Measurements from ENCODE around the gene PEX1. TPM values are rescaled to one million over a fixed set of nuclear protein-coding genes. Genes with fewer than 3 reads are reported as not detected.

PEX1 gene
- total and polyA plus RNA-seq, 5 donors from 2014 or later: 7.9 to 23.0 (median 10.1) TPM

DNA sequence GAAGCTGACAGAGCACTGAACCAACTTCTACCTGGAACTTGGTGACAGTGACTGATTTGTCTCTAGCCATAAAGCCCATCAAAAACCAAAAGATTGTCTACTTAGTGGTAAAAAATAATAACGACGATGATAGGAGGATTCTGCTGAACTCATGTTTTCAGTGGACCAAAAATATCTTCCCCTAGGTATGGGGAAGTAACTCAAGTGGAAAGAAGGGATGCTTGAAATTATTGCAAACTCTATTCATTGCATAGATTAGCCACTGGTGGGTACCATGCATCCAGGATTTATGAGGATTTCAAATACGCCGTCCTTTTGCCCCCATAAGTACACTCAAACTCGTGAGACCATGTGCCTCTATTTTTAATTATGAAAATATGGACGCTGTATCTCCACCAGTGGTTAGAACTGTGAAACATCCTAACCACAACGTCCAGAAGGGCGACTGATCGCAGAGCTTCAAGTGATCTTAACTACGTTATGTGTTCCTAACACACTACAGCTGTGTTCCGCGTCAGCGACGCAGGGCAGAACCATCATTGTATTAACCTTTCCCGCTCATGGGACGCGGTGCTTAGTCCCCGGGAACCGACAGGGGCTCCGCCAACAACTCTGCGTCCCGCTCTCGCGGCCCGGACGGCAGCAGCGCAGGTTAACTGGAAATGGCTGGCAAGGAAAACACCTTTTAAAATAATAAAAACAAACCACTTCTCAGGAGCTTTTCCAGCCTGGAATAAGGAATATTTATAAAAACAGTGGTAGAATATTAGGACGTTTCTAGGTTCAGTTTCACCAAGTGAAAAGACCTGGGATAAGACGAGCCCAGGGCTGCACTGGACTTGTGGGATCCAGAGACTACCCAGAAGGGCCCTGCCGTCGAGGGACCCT lies 776 bp downstream of the PEX1 start:
- DNase-seq: peak; percentile 38 to 71 (median 42)
- peak overlapping the region; percentile 91 for H3K27ac ChIP-seq (ENCODE audit: insufficient read depth, low read length, poor library complexity, severe bottlenecking)
- H3K9me3 ChIP-seq (ENCODE audit: control insufficient read depth in 2 of 2, low read length in 2 of 2): no peaks in the 10 kb centered on the region
- ATAC-seq (ENCODE audit: low read depth in 2 of 2): no peak
- peaks cover 16% of the 10 kb centered on the region for H3K36me3 Mint-ChIP-seq
- peaks cover 15% of the 10 kb centered on the region for H3K4me1 ChIP-seq (ENCODE audit: control insufficient read depth, insufficient read depth, low read length, poor library complexity, severe bottlenecking)
- H3K9me3 Mint-ChIP-seq: no peaks in the 10 kb centered on the region
- H3K27me3 Mint-ChIP-seq: no peaks in the 10 kb centered on the region
- no peaks in the 10 kb centered on the region for H3K27me3 ChIP-seq (ENCODE audit: control insufficient read depth, insufficient read depth, low read length)
- H3K27ac Mint-ChIP-seq: peak overlapping the region; percentile 63 to 98 (median 97)
- H3K4me3 Mint-ChIP-seq: peak overlapping the region; percentile 89 to 98 (median 90)
- peaks cover 5 to 60% (median 31%) of the 10 kb centered on the region in 4 donors for H3K4me1 Mint-ChIP-seq
- H3K4me3 ChIP-seq (ENCODE audit: low read depth, low read length): peak overlapping the region; percentile 83
- H3K36me3 ChIP-seq (ENCODE audit: control insufficient read depth, insufficient read depth, low read length): peaks cover 20% of the 10 kb centered on the region

DNA sequence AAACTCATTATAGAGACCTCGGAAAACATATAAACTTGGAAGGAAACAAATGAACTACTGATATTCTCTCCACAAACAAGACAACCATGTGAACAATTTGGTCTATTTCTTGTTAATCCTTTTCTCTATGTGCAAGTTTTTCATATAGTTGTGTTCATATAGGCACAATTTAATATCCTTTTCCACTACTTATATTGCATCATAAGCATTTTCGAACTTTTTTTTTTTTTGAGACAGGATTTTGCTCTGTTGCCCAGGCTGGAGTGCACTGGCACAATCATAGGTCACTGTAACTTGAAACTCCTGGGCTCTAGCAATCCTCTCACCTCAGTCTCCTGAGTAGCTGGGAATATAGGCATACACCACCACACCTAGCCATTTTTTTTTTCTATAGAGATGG lies 5.2 kb downstream of the PEX1 start:
- no peaks in the 10 kb centered on the region for H3K27me3 ChIP-seq (ENCODE audit: control insufficient read depth, insufficient read depth, low read length)
- H3K9me3 Mint-ChIP-seq: no peaks in the 10 kb centered on the region
- peaks cover 3% of the 10 kb centered on the region for H3K36me3 Mint-ChIP-seq
- H3K4me3 ChIP-seq (ENCODE audit: low read depth, low read length): no peak overlapping the region
- ATAC-seq (ENCODE audit: low read depth in 2 of 2) (no peak), DNase-seq (no peak)
- H3K4me1 ChIP-seq (ENCODE audit: control insufficient read depth, insufficient read depth, low read length, poor library complexity, severe bottlenecking): peaks cover 12% of the 10 kb centered on the region
- H3K27ac Mint-ChIP-seq: no peak overlapping the region
- no peak overlapping the region for H3K27ac ChIP-seq (ENCODE audit: insufficient read depth, low read length, poor library complexity, severe bottlenecking)
- H3K4me1 Mint-ChIP-seq: peaks cover 5 to 31% (median 20%) of the 10 kb centered on the region in 4 donors
- H3K36me3 ChIP-seq (ENCODE audit: control insufficient read depth, insufficient read depth, low read length): peaks cover 6% of the 10 kb centered on the region
- H3K9me3 ChIP-seq (ENCODE audit: control insufficient read depth in 2 of 2, low read length in 2 of 2): no peaks in the 10 kb centered on the region
- no peaks in the 10 kb centered on the region for H3K27me3 Mint-ChIP-seq
- no peak overlapping the region for H3K4me3 Mint-ChIP-seq

DNA sequence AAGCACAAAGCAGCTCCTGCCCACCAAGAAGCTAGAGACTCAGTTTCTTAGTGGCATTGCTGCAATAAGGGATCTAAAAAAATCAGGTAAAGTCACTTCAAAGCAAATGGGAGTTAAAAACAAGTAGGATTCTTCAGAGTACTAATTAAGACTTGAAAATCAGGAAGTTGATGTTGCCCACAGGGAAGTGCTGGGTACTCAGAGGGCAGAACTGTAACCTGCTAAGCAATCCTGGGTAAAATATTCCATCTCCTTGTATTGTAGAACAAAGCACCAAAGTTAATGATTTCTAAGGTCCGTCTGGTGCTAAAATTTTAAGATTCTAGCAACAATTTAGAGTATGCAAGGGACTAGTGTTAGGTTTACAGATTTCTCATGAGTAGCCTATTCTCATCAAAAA lies 8.3 kb downstream of the PEX1 start:
- DNase-seq: no peak

DNA sequence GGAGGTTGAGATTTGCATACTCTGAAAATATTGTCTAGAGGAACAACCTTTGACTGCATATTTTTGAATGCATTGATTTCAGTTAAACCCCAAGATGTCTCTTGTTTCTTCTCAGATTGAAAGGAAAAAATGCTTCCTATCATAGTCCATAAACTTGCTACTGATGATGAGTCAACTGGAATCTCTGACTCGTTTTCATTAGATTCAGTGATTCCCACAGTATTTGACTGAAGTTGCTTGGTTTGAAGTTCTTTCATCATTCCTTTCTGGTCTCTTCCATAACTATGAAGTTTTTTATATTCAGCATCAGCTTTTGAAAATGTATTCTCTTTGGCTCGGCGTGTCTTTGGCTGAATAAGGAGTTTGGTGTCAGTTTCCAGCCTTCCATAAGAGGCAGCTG lies 10.7 kb downstream of the PEX1 start:
- no peaks in the 10 kb centered on the region for H3K27me3 Mint-ChIP-seq
- no peak for ATAC-seq (ENCODE audit: low read depth in 2 of 2)
- no peak for DNase-seq
- Histone ChIP-seq H3K9me3 (ENCODE audit: control insufficient read depth in 2 of 2, low read length in 2 of 2) (no peaks in the 10 kb centered on the region), H3K36me3 (ENCODE audit: control insufficient read depth, insufficient read depth, low read length) (peaks cover 26% of the 10 kb centered on the region), H3K27me3 (ENCODE audit: control insufficient read depth, insufficient read depth, low read length) (no peaks in the 10 kb centered on the region), H3K4me3 (ENCODE audit: low read depth, low read length) (no peak overlapping the region), H3K27ac (ENCODE audit: insufficient read depth, low read length, poor library complexity, severe bottlenecking) (no peak overlapping the region), H3K4me1 (ENCODE audit: control insufficient read depth, insufficient read depth, low read length, poor library complexity, severe bottlenecking) (no peaks in the 10 kb centered on the region)
- no peak overlapping the region for H3K4me3 Mint-ChIP-seq
- H3K36me3 Mint-ChIP-seq: peaks cover 21% of the 10 kb centered on the region
- peaks cover 0 to 10% (median 3%) of the 10 kb centered on the region in 4 donors for H3K4me1 Mint-ChIP-seq
- peaks cover 0 to 2% (median 0%) of the 10 kb centered on the region in 7 donors for H3K9me3 Mint-ChIP-seq
- no peak overlapping the region for H3K27ac Mint-ChIP-seq

More for the DNA sequence above, 8.3 kb downstream of the PEX1 start:
- H3K27me3 Mint-ChIP-seq: no peaks in the 10 kb centered on the region
- H3K9me3 Mint-ChIP-seq: no peaks in the 10 kb centered on the region
- no peak overlapping the region for H3K27ac ChIP-seq (ENCODE audit: insufficient read depth, low read length, poor library complexity, severe bottlenecking)
- H3K36me3 ChIP-seq (ENCODE audit: control insufficient read depth, insufficient read depth, low read length): peaks cover 21% of the 10 kb centered on the region
- H3K4me1 ChIP-seq (ENCODE audit: control insufficient read depth, insufficient read depth, low read length, poor library complexity, severe bottlenecking): no peaks in the 10 kb centered on the region
- H3K27me3 ChIP-seq (ENCODE audit: control insufficient read depth, insufficient read depth, low read length): no peaks in the 10 kb centered on the region
- H3K36me3 Mint-ChIP-seq: peaks cover 12% of the 10 kb centered on the region
- H3K27ac Mint-ChIP-seq: no peak overlapping the region
- ATAC-seq (ENCODE audit: low read depth in 2 of 2): no peak
- no peaks in the 10 kb centered on the region for H3K9me3 ChIP-seq (ENCODE audit: control insufficient read depth in 2 of 2, low read length in 2 of 2)
- peaks cover 0 to 14% (median 7%) of the 10 kb centered on the region in 4 donors for H3K4me1 Mint-ChIP-seq
- no peak overlapping the region for H3K4me3 Mint-ChIP-seq
- H3K4me3 ChIP-seq (ENCODE audit: low read depth, low read length): no peak overlapping the region

DNA sequence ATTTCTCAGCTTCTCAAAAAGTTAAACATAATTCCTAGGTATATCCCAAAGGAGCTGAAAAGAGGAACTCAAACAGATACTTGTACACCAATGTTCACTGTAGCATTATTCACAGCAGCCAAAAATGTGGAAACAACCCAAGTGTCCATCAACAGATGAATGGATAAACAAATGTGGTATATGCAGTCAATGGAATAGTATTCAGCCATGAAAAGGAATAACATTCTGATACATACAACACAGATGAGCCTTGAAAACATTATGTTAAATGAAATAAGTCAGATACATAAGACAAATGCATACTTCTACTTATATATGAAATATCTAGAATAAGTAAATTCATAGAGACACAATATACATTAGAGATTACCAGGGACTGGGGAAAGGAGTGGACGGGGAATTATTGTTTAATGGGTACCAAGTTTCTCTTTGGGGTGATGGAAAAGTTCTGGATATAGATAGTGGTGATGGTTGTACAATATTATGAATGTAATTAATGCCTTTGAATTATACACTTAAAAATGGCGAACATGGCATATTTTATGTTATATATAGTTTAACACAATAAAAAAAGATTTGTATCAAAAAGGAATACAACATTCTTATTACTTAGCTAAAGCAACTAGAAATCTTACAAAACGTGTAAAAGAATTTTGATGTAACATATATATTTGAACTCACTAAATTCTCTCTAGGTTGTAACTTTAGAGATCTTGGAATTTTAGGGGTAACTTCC lies 15.0 kb downstream of the PEX1 start:
- no peak overlapping the region for H3K27ac Mint-ChIP-seq
- H3K4me3 Mint-ChIP-seq: no peak overlapping the region
- Histone ChIP-seq H3K4me1 (ENCODE audit: control insufficient read depth, insufficient read depth, low read length, poor library complexity, severe bottlenecking) (no peaks in the 10 kb centered on the region), H3K27ac (ENCODE audit: insufficient read depth, low read length, poor library complexity, severe bottlenecking) (no peak overlapping the region), H3K9me3 (ENCODE audit: control insufficient read depth in 2 of 2, low read length in 2 of 2) (no peaks in the 10 kb centered on the region), H3K4me3 (ENCODE audit: low read depth, low read length) (no peak overlapping the region), H3K27me3 (ENCODE audit: control insufficient read depth, insufficient read depth, low read length) (no peaks in the 10 kb centered on the region), H3K36me3 (ENCODE audit: control insufficient read depth, insufficient read depth, low read length) (peaks cover 33% of the 10 kb centered on the region)
- no peaks in the 10 kb centered on the region for H3K27me3 Mint-ChIP-seq
- peaks cover 0 to 2% (median 0%) of the 10 kb centered on the region in 7 donors for H3K9me3 Mint-ChIP-seq
- H3K36me3 Mint-ChIP-seq: peaks cover 27% of the 10 kb centered on the region
- DNase-seq (no peak), ATAC-seq (ENCODE audit: low read depth in 2 of 2) (no peak)
- peaks cover 0 to 4% (median 0%) of the 10 kb centered on the region in 4 donors for H3K4me1 Mint-ChIP-seq

DNA sequence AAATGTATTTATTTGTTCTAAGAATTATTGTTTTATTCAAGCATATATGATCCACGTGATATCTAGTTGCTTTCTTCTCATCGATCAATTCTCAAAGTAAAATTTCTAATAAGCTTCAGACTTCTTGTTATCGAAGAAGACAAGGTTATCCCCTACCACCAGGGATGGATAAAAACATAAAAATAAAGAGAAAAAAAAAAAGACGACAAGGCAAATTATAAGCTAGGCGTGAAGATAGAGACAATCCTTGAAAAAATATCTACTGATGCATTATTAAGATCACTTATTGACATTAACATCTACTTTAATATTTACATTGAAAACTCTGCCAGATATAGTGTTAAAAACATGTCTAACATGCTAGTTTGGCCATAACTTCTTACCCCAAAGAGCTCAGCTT lies 19.4 kb downstream of the PEX1 start:
- peaks cover 34% of the 10 kb centered on the region for H3K36me3 ChIP-seq (ENCODE audit: control insufficient read depth, insufficient read depth, low read length)

DNA sequence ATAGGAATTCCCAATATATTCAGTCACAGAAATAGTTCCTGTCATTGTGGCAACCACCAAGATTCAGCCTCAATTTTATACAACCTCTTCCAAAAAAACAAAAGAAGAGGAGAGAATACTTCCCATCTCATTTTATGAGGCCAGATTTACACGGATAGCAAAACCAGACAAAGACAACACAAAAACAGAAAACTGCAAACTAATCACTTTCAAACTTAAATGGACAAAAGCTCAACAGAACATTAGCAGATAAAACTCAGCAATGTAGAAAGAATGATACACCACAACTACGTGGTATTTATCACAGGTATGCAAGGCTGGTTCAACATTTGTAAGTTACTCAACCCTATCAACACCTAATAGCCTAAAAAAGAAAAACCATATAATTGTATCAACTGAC lies 22.0 kb downstream of the PEX1 start:
- Histone ChIP-seq H3K9me3 (ENCODE audit: control insufficient read depth in 2 of 2, low read length in 2 of 2) (no peaks in the 10 kb centered on the region), H3K4me1 (ENCODE audit: control insufficient read depth, insufficient read depth, low read length, poor library complexity, severe bottlenecking) (no peaks in the 10 kb centered on the region), H3K27me3 (ENCODE audit: control insufficient read depth, insufficient read depth, low read length) (no peaks in the 10 kb centered on the region), H3K4me3 (ENCODE audit: low read depth, low read length) (no peak overlapping the region), H3K36me3 (ENCODE audit: control insufficient read depth, insufficient read depth, low read length) (peaks cover 39% of the 10 kb centered on the region), H3K27ac (ENCODE audit: insufficient read depth, low read length, poor library complexity, severe bottlenecking) (no peak overlapping the region)
- ATAC-seq (ENCODE audit: low read depth in 2 of 2): no peak
- Mint-ChIP-seq H3K4me1 (peaks cover 0 to under 1% (median 0%) of the 10 kb centered on the region in 4 donors), H3K36me3 (peaks cover 37% of the 10 kb centered on the region), H3K9me3 (no peaks in the 10 kb centered on the region), H3K27ac (peak overlapping the region in 1 of 3 donors; percentile 58), H3K4me3 (no peak overlapping the region), H3K27me3 (no peaks in the 10 kb centered on the region)
- no peak for DNase-seq

More for the DNA sequence above, 19.4 kb downstream of the PEX1 start:
- ATAC-seq (ENCODE audit: low read depth in 2 of 2): no peak
- no peak overlapping the region for H3K4me3 Mint-ChIP-seq
- no peak overlapping the region for H3K27ac Mint-ChIP-seq
- H3K27me3 Mint-ChIP-seq: no peaks in the 10 kb centered on the region
- no peak for DNase-seq
- H3K27me3 ChIP-seq (ENCODE audit: control insufficient read depth, insufficient read depth, low read length): no peaks in the 10 kb centered on the region
- no peaks in the 10 kb centered on the region for H3K4me1 ChIP-seq (ENCODE audit: control insufficient read depth, insufficient read depth, low read length, poor library complexity, severe bottlenecking)
- no peaks in the 10 kb centered on the region for H3K9me3 ChIP-seq (ENCODE audit: control insufficient read depth in 2 of 2, low read length in 2 of 2)
- H3K27ac ChIP-seq (ENCODE audit: insufficient read depth, low read length, poor library complexity, severe bottlenecking): no peak overlapping the region
- no peak overlapping the region for H3K4me3 ChIP-seq (ENCODE audit: low read depth, low read length)
- peaks cover 40% of the 10 kb centered on the region for H3K36me3 Mint-ChIP-seq
- peaks cover 0 to 4% (median 0%) of the 10 kb centered on the region in 4 donors for H3K4me1 Mint-ChIP-seq
- H3K9me3 Mint-ChIP-seq: peaks cover 0 to 2% (median 0%) of the 10 kb centered on the region in 7 donors
